ENCODE results near the gene WWTR1.

The WWTR1 gene

DNA sequence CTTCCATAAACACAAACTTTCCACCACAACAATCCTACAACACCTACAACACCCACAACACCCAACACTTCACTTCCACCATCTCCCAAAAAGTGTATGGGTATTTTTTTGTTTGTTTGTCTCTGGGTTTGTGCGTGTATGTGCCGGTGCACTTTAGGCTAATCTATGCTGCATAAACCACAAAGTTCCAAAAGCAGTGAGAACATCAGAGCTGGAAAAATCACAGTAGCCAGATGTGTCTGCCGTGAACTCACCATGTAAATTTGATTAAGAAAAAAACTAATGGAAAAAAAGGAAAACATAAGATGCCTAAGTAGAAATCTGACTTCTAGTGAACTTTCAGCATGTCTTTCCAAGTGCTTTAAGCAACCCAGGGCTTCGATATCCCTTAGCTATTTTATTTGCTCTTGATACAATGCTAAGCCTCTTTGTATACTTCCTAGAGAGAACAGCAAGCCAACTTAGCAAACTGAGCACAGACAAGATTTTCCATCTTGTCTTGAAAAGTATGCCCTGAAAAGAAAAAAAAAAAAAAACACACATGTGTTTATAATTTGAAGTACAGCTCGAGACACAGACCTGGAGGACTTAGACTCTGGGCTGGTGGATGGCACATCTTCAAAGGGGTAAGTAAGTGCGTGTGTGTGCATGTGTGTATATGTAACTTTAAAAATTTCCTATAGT, 91.4 kb downstream of the WWTR1 start:
- no peak for DNase-seq (ENCODE audit: low spot score)

DNA sequence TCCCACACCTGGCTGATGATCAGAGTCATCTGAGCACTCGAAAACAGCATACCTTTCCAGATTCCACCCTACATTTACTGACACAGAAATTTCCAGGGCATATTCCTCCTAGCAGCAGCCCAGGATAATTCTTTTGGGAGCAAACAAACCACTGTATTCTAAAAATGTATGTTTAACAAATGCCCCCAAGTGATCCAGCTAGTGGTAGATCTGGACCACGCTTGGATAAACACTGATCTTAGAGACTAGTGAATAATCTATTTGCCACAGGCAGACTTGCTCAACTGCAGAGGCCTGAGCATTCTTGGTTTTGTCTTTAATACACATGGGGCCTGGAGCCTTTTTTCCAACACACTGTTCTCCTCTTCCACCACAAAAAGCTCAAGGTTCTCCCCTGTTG, 93.7 kb downstream of the WWTR1 start:
- no peak for DNase-seq (ENCODE audit: low spot score)

DNA sequence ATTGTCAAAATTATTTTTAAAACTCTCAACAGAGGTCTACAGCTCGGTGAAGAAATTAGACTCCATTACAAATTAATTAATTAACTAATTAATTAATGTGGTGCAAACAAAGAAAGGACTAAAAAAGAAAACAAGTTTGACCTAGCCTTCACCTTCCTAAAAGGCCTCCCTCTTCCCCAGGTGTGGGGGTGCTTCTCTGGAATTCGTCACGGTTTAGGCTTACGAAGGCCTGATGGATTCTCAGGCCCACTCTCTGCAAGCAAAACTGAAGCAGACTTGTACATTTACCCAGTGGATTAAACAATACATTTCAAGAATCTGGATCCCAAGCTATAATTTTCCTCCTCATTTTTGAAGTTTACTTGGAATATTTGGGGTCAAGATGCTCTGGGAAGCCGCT, 94.7 kb downstream of the WWTR1 start:
- DNase-seq (ENCODE audit: low spot score), result no peak

DNA sequence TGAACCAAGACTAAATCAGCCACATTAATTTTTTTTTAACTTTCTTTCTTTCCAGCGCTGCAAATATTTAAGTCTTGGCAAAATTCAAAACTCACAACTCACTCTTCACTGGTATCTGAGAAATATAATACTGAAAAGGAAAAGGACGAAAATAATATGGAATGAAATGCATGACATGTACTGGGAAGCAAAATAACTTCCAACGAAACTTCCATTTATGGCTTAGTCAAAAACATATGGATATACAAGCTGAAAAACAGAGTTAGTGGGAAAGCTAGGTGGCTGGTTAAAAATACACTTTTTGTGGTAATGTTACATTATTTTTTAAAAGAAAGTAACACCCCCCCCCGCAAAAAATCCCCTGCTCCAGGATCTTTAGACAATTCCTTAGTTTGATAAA, 97.2 kb downstream of the WWTR1 start:
- DNase-seq (ENCODE audit: low spot score), result no peak

DNA sequence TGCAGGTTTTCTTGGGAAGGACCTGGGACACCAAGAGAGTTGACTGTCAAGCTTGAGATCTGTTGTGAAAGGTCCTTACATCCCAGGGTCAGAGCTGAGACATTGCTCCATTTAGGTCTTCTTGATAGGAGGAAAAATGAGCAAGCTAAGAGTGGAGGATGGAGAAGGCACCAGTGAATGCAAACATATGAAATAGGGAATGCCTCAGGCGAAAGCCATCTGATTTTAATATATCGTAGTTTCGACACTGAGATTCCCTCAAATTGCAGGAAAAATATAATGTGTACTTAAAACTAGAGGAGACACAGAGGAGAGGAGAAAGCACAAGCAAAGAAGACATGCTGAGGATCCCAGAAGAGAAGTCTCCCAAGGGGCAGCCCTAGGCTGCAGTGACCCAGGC, 97.8 kb downstream of the WWTR1 start:
- no peak for DNase-seq (ENCODE audit: low spot score)

DNA sequence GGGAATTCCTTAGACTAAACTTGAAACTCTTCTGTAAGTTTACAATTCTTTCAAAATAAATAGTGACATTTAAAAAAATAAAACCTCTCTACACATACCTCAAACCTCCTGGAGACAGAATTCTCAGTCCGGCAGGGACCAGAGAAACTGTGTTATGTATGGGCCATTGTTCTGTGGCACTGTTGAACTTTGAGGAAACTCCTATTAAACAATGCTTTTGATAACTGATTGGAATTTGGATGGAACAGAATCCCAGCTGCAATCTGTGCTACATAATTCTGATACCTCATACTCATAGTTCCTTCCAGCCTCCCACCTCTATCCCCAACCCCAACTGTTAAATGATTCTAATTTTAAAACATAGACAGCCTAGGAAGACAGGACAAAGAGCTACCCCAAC, 98.3 kb downstream of the WWTR1 start:
- DNase-seq (ENCODE audit: low spot score), result no peak

DNA sequence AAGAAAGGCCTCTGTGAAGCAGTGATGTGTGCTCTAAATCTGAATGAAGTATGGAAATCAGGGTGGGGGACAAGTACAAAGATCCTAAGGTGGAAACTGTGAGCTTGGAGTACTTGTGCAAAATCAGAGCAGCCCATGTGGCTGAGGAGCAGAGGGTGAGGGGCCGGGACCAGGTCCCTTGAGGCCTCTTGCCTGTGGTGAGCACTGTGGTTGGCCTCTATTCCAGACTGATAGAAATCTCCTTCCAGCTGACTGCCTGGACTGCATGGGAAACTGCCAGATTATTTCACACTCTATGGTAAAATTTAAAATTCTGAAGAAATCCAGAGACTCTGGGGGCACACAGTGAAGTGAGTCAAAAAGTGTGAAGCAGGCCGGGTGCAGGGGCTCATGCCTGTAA, 101.9 kb downstream of the WWTR1 start:
- DNase-seq (ENCODE audit: low spot score), result no peak

DNA sequence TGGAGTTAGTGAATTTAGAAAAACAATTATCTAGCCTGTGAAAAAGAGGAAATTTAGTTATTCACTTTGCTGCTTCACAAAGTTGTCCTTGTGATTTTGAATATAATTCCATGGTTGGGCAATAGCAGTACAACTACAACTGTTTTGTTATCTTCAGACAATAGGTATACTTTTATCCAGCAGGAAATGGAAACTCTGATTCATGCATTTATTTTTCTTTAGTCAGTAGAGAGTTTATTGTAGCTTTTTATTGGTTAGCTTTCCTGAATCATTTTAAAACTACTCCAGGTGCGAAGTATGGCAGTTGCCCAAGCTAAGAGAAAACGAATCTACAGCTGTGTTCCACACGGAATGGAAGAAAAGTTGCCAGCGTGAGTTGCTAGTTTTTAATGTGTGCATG, 103.0 kb downstream of the WWTR1 start:
- DNase-seq (ENCODE audit: low spot score), result no peak

DNA sequence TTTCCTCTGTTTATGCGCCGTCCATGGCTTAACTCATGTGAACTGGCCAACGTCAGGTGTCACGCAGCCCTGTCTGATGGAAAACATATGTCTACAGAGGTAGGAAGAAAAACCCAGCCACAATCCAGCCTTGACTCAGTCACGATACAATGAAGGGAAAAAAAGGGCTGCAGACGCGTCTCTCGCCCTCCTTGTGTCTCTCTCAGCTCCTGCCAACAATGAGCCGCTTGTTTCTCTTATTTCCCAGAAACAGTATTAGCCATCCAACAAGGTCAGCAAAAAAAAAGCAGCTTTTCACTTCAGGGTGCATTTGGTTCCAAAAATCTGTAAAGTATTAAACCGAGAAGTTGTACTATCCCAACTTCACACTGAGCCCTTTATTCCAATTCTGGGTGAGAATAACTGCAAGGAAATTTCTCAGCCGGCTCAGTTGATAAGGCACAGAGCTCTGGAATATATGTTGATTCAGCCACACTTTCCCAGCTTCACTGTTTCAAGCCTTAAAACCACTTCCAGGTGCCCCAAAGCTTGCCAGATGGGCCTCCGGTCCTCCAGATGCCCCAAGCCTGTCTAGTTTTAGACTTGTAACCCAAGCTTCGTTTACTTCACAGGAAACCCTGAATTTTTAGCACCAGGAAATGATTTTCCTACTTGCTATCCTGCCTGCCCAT, 103.9 kb downstream of the WWTR1 start:
- DNase-seq (ENCODE audit: low spot score), result no peak

DNA sequence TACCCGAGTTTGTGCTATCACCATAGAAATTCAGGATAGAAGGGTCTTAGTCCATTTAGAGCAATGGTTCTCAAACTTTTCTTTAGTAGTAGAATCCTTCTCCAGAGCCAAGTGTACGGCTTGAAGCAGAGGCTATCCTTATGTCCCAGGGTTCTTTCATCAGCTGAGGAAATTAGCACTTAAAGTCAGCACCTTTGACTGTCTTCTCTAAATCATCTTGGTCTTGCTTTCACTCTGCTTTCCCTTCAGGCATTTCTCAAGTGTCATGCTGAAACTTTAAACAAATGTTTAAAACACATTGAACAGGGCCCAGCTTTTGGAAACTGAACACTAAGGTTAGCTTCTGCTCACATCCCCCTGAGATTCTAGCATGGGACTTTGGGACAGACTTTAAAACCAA, 105.1 kb downstream of the WWTR1 start:
- DNase-seq (ENCODE audit: low spot score), result no peak

DNA sequence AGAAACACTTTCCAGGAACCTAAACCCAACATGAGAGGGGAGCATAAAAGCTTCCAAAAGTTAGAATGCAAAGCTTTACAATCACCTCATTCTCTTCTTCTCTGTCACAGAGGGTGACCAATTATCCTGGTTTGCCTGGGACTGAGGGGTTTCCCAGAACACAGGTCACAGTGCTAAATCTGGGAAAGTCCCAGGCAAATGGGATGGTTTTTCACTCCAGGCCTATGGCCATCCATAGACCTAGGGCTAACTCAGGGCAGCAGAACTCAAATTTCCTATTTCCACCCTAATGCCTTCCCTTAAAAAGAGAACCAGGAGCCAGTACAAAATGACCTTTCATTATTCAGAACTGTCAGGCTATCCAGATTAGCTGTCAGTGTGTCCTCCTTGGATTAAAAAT, 106.3 kb downstream of the WWTR1 start:
- no peak for DNase-seq (ENCODE audit: low spot score)

DNA sequence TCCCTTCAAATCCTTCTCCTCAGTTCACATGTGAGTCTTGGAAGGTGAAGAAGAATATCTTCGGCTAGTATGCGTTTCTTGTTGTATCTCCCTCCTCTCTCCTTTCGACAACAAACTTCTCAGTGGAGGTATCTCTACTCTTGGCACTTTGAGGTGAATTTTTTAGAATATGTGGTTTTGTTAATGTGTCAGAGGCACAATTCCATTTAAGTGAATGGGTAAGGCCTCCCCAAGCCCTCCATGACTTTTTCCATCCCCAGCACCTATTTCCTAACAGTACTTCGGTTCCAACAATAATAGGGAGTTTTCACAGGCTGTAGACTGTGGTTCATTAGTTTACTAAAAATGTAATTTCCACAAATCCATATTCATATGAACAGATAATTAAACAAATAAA, 109.2 kb downstream of the WWTR1 start:
- no peak for DNase-seq (ENCODE audit: low spot score)

DNA sequence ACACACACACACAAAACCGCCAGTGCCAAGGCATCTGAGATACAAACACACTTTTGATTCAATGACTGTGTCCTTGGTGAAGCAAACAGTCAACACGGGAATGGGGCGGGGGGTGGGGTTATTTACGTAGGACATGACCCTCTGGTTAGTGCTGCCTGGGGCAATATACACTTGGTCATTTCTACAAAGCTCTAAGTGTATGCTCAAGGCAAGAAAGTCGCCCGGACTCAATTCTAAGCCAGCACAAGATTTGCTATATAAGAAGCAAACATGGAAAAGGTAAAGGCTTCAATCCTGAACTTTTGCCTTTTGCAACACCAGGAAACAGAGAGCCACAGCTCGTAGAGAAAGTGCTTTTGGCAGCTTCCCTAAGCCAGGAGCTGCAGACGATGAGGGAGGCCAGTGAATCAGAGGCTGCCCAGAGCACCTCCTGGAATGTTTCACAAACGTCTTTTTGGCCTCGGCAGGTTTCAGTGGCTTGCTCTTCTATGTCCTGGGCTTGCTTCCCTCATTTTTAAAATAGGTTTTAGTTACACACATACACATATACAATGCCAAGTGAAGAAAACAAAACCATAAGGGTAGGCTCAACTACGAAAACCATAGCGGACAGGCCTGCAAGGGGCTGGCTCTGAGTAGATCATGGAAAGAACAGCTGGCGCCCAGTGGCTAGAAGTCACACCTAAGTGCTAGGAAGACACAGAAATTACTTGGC, 109.7 kb downstream of the WWTR1 start:
- DNase-seq (ENCODE audit: low spot score), result no peak

DNA sequence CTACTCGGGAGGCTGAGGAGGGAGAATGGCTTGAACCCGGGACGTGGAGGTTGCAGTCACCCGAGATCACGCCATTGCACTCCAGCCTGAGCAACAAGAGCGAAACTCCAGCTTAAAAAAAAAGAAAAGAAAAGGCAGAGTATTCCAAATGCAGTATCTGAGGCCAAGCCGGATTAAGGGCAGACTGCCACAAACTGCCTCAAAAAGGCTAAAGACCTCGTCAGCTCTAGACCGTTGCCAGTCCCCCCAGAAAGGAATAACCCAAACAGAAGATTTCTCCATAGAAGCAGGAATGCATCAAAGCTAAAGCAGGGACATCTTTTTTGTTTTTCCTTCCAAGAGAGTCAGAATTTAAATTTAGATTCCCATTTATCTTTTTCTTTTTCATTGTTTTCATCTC, 110.4 kb downstream of the WWTR1 start:
- DNase-seq (ENCODE audit: low spot score), result no peak

DNA sequence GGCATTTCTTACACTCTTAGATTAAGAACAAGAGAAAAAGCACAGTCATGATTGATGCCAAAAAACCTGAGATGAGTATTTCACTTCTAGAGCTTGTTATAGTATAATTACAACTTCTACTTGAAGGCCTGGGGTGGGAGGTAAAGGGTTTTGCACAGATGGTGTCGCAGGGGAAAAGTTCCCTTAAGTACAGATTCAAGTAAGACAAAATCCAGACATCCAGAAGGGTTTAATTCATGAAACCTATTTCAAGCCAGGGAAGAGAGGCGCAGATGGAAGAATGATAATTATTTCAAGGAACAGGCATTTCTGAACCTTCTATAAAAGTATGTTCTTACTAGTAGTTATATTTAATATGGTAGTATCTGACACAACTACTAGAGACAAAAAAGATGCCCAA, 112.8 kb downstream of the WWTR1 start:
- no peak for DNase-seq (ENCODE audit: low spot score)

DNA sequence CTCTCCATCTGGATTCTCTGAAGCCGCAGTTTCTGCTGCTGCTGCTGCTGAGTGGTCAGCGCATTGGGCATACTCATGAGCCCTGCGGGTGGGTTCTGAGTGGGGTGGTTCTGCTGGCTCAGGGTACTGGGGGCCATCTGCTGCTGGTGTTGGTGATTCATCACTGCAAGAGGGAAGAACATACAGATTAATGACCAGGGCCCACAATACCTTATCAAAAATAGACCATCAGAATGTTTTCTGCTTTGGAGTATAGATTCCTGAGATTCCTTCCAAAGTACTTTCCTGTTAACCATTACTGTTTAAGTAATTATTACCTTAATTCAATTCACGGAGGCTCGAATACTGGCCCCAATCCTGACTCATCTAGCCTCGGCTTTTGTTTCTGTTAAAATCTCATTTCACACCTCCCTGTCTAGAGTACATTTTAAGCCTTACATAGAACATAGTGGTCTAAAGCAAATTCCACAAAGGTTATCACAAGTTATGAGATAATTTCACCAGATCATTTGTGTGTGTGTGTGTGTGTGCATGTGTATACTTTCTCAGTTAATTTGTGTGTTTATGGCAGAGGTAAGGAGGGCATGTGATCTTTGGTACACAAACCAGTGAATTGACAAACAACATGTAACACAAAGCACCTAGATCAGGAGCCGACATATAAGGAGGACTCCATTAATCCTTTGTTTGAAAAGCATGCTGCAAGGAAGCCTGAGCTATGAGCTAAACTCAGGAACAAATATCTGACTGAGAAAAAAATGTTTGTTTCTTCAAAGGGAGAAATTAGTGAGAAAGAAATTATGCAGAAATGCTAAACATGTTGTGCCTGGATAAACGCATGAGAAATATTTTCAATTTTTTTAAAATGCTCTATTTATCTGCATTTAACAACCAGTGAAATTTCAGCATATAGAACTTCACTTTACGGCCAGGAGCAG, 115.2 kb downstream of the WWTR1 start:
- DNase-seq (ENCODE audit: low spot score), result no peak

DNA sequence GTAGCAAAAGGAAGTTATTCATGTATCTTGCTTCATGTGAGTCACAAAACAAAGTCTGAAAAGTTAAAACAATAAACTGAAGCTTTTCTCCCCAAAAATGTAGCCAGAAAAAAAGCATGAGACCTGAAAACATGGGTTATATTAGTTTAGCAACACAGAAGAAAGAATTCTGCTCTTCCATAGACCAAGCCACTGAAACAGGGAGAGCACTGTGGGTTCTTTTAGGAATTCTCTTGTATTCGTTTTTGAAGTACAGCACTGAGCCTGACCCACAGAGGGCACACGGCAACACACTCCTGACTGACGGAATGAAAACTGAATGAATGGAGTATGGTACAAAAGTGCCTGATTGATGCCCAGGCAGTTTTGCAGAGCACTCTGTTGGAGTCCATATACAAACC, 116.7 kb downstream of the WWTR1 start:
- no peak for DNase-seq (ENCODE audit: low spot score)

DNA sequence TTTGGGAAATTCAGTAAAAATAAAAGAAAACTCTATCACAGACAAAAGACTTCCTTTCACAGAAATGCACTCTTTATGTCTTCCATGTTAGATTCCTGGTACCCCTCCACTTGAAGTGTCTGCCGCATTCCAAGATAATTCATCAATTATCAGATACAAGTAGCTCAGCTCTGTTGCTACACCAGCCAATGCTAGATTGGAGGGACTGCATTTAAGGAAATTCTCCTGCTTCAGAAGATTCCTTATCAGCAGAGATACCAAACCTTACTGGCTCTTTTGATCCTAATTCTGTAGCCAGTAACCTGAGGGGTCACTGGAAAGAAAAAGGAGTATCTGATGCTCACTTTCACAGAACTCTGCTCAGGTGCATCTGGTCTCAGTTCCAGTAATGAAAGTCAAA, 119.5 kb downstream of the WWTR1 start:
- DNase-seq (ENCODE audit: low spot score), result no peak

DNA sequence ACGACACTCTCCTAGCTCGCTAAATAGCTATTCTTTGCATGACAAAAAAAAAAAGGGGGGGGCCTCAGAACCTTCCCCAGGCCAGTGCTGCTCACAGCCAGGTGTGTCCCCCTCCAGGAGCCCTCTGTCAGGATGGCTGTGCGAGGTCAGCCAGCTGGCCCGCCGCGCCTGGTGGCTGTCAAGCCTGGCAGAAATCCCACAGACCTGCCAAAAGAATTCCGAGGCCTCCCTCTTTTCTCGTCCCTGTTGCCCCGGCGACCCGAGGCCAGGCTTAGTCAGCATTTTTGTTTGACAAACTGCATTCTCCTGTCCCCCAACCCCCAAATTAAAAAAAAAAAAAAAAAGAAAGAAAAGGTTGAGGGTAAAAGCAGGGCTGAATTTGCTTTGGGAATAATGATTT, 121.4 kb downstream of the WWTR1 start:
- DNase-seq (ENCODE audit: low spot score), result no peak

DNA sequence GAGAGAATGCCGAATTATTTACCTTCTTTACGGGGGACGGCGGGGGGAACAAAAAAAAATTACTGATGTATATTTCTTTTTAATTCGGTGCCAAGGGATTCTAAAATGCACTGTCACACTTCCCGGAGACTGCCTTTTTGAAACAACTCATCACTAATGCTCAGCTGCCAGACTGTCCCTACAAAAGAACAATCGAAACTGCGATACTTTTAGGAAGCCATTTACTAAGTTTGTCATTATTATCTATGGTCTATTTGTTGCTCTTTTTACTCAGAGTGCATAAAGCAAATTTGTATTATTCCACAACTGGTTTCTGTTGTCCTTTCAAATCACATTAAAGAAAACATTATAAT, 122.5 kb downstream of the WWTR1 start:
- no peak for DNase-seq (ENCODE audit: low spot score)

DNA sequence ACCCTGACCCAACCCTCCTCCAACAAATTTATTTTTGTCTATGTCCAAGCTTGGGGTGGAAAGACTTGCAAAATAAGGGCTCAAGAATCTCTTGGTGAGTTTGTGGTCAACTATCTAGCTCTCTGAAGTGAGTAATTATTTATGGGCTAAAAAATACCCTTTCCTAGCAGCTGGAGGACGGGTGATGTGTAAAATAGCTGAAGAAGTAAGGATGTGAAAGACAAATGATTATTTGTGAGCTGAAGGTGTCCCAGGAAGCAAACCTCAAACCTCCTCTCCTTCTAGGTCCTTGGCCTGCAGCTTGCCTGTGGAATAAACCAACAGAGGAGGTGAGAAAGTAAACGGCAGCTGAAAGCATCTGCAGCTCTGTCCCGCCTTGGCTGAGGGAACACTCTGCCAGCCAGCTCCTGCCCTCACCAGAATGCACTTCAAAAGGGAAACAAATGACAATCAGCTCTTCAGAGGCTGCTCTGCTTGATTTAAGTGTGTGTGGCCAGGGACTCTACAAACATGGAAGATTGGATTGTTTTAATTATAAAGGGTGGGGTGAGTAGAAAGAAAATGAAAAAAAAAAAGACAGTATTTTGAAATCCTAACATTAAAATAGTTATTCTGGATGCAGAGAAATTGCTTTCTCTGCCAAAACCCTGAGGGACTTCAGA, 123.0 kb downstream of the WWTR1 start:
- no peak for DNase-seq (ENCODE audit: low spot score)

DNA sequence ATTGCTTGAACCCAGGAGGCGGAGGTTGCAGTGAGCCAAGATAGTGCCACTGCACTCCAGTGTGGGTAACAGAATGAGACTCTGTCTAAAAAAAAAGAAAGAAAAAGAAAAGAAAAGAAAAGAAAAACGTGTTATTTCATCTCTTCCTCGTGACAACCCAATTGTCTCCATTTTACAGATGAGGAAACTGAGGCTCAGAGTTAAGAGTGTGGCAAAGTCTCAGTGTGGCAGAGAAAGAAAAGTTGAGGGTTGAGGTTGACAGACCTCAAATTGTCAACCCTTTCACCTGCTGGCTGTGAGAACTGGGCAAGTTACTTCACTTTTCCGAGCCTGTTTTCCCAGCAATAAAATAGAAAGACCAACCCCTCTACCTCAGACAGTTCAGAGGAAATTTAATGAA, 123.7 kb downstream of the WWTR1 start:
- DNase-seq (ENCODE audit: low spot score), result no peak

Data from D341Med (cell line).